Gastrocnemius medialis (tissue), 4 donors: Measurements from ENCODE around the gene TRIM4.

ENCODE experiments used
- CTCF ChIP-seq, 5 experiments: fragments of 450-650 bp in 3 of 5; fragments of 200-600 bp in 2 of 5; sonication (generic) in 2 of 5; IDR thresholded peaks in 4 of 5; conservative IDR thresholded peaks in 1 of 5; 1 replicate in 4 of 5; 2 replicates in 1 of 5; pipeline ENCODE4 v1.5.1; 2016 to 2019; ENCODE audit warnings: antibody characterized with exemption in 5 of 5, mild to moderate bottlenecking in 3 of 5, moderate library complexity in 3 of 5
- POLR2A ChIP-seq, 2 donors: fragments of 450-650 bp; IDR thresholded peaks; one replicate each; pipeline ENCODE4 v1.6.1; 2017; ENCODE audit warnings: antibody characterized with exemption in 2 of 2, mild to moderate bottlenecking in 2 of 2, moderate library complexity in 2 of 2

DNA sequence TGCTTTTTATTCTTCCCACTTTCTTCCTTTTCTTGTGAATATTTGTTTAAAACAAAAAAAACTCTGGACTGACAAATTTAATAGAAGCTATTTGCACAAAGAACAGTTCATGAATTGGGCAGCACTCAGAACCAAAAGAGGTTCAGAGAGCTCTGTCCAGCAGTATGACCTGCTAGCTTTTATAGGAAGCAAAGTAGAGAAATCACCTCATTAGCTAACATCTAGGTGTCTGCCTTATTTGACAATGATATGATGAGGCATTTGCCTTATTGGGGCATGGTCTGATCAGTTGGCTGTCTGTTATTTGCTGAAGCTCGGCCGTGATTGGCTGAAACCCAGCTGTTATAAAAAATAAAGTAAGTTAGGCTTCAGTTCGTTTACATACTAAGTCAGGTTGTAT lies 819 bp upstream of the TRIM4 start:
- TF ChIP-seq POLR2A (IDR thresholded peaks at IDR 0.05) (no peak), CTCF (IDR thresholded peaks at IDR 0.05 in 4 of 5, conservative IDR thresholded peaks at IDR 0.05 in 1 of 5) (no peak)
